Uterus (tissue), 4 donors: ENCODE measurements around the gene RASGRF1. TPM values are rescaled to one million over a fixed set of nuclear protein-coding genes. Genes with fewer than 3 reads are reported as not detected.
"Not testable (repeated sequence)": the region's sequence is repeated elsewhere in the genome, so short reads cannot be mapped to it uniquely, and the experiment has no call there.

Source experiments
- DNase-seq, 2 donors: peaks; one replicate each; pipeline ENCODE4 v3.0.0-alpha.2; 2019 to 2020
- H3K27ac ChIP-seq, 2 donors: fragments of 200-600 bp; sonication (generic); 1 replicate in 1 of 2; 2 replicates in 1 of 2; pipeline ENCODE4 v1.5.1; 2016 to 2018
- H3K27me3 ChIP-seq, 2 donors: fragments of 200-600 bp; sonication (generic); one replicate each; pipeline ENCODE4 v1.5.1; 2018 to 2019; ENCODE audit warnings: control low read depth in 1 of 2
- H3K36me3 ChIP-seq, 2 donors: fragments of 200-600 bp; sonication (generic); one replicate each; pipeline ENCODE4 v1.5.1; 2019; ENCODE audit warnings: control low read depth in 1 of 2
- H3K4me1 ChIP-seq, 2 donors: fragments of 200-600 bp; sonication (generic); one replicate each; pipeline ENCODE4 v1.5.1; 2018 to 2019; ENCODE audit warnings: control low read depth in 1 of 2
- H3K4me3 ChIP-seq, 2 donors: fragments of 200-600 bp; sonication (generic); 1 replicate in 1 of 2; 2 replicates in 1 of 2; pipeline ENCODE4 v1.5.1; 2018 to 2019; ENCODE audit warnings: mild to moderate bottlenecking in 1 of 2
- H3K9me3 ChIP-seq, 2 donors: fragments of 200-600 bp; sonication (generic); one replicate each; pipeline ENCODE4 v1.5.1; 2019; ENCODE audit warnings: control low read depth in 1 of 2
- CTCF ChIP-seq, 4 experiments: fragments of 200-600 bp in 2 of 4; fragments of 450-650 bp in 2 of 4; sonication (generic) in 2 of 4; IDR thresholded peaks; one replicate each; pipeline ENCODE4 v1.5.1; 2016 to 2019; ENCODE audit warnings: antibody characterized with exemption in 4 of 4, mild to moderate bottlenecking in 2 of 4, moderate library complexity in 1 of 4
- POLR2A ChIP-seq, 2 donors: fragments of 450-650 bp; IDR thresholded peaks; one replicate each; pipeline ENCODE4 v1.6.1; 2016; ENCODE audit warnings: antibody characterized with exemption in 2 of 2, mild to moderate bottlenecking in 1 of 2, moderate library complexity in 1 of 2
- intact Hi-C: fragments of 100-400 bp; cut with DNase I; formaldehyde crosslinking; loops from one replicate; pipeline ENCODE4 v1.15.1; 2023; ENCODE audit warnings: low total_unique reads
- total RNA-seq, 4 donors: library from RNA; depleted of rRNA in 3 of 4; stranded (reverse); fragments of >200 nt in 3 of 4; gene quantifications; one replicate each; pipeline versions ENCODE4 v1.1.0 to v1.2.4, GENCODE V29; 2014 to 2023
- donor health status: DM: yes; HTN: yes; CAD: no.

RASGRF1 gene
- total RNA-seq, 4 donors from 2014 or later, result 0.21 to 3.4 (median 1.8) TPM; not detected in 1

- TF ChIP-seq CTCF (IDR thresholded peaks at IDR 0.05) (no peak), POLR2A (IDR thresholded peaks at IDR 0.05) (no peak)
- Histone ChIP-seq H3K36me3 (no peaks in the 10 kb centered on the region), H3K4me1 (no peaks in the 10 kb centered on the region), H3K9me3 (no peaks in the 10 kb centered on the region), H3K27ac (no peak overlapping the region), H3K4me3 (no peak overlapping the region), H3K27me3 (no peaks in the 10 kb centered on the region)
- DNase-seq, result no peak
- intact Hi-C loops, result no loop called here
These were observed 60.1 kb downstream of the RASGRF1 start for GRCh38 chr15:79030470-79030869.

DNA sequence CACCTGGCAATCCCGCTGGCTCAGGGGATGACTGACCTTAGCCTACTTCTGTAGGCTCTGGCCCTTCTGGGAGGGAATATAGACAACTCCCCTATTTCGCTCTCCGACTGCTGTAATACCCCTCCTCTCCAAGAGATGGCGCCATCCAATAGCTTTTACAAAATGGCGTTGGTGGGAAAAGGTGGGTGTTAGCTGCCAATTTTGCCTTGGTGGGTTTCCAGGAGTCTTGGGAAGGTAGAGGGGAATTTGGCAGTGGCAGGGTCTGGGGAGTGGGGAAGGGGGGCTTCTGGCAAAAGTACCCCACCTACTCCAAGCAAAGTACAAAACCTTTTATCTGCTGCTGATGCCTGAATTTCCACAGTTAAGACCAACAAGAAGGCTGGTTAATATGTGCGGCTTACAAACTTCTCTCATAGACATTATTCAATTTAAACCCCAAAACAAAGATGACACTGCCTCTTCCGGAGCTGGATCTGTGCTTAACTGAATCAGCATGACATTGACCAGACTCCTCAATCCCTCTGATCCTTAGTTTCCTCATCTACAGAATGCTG, 62.1 kb downstream of the RASGRF1 start:
- intact Hi-C loops, result no loop called here
- peaks cover 0 to 2% of the 10 kb centered on the region in 2 donors for H3K9me3 ChIP-seq
- TF ChIP-seq CTCF (IDR thresholded peaks at IDR 0.05) (peak in 3 of 4 experiments; percentile 26 to 56 (median 34)), POLR2A (IDR thresholded peaks at IDR 0.05) (no peak)
- no peaks in the 10 kb centered on the region for H3K27me3 ChIP-seq
- DNase-seq, result no peak
- H3K27ac ChIP-seq, result no peak overlapping the region
- H3K36me3 ChIP-seq, result no peaks in the 10 kb centered on the region
- H3K4me3 ChIP-seq, result no peak overlapping the region
- no peaks in the 10 kb centered on the region for H3K4me1 ChIP-seq

DNA sequence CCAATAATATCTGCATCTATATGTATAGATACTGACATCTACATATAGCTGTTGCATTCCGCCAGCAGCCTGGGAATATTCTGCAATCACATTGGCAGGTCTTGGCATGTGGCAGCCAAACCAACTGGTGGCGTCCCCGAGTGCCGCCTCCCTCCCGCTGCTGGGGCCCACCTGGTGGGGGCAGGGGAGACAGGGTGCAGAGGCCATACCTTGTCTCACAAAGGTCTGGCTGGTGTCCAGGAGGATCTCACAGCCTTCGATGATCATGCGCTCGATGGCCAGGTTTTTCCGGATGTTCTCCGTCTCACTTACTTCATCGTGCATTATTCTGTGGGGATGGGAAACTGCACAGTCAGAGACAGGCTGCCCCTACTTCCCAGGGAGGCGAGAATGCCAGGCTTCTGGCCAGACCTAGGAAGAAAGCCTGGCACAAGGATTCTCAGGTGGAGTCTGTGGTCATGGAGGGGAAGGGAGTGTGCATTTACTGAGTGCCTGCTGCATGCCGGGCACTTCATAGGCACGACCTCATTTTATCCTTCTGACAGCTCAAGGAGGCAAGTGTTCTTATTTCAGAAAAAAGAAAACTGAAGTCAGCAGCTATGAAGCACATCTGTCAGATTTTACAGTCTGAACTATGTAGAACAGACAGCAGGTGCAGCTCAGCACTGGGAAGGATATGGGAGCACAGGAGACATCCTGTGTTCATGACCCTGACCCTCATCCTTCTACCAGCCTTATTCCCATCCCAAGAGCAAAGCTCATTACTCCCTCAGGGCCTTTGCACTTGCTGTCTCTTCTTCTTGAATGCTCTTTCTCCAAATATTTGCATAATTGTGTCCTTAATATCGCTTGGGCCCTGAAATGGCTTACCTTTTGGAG, 62.8 kb downstream of the RASGRF1 start:
- Histone ChIP-seq H3K4me3 (no peak overlapping the region), H3K4me1 (no peaks in the 10 kb centered on the region), H3K27ac (no peak overlapping the region), H3K27me3 (no peaks in the 10 kb centered on the region), H3K9me3 (peaks cover 0 to 2% of the 10 kb centered on the region in 2 donors), H3K36me3 (no peaks in the 10 kb centered on the region)
- no peak for DNase-seq
- intact Hi-C loops, result no loop called here
- TF ChIP-seq CTCF (IDR thresholded peaks at IDR 0.05) (no peak), POLR2A (IDR thresholded peaks at IDR 0.05) (no peak)

GRCh38 chr15:79025802-79026201, 64.8 kb downstream of the RASGRF1 start:
- Histone ChIP-seq H3K4me3 (no peak overlapping the region), H3K4me1 (no peaks in the 10 kb centered on the region), H3K27me3 (no peaks in the 10 kb centered on the region), H3K27ac (no peak overlapping the region), H3K9me3 (peaks cover 0 to 2% of the 10 kb centered on the region in 2 donors), H3K36me3 (no peaks in the 10 kb centered on the region)
- TF ChIP-seq POLR2A (IDR thresholded peaks at IDR 0.05) (no peak), CTCF (IDR thresholded peaks at IDR 0.05) (no peak)
- DNase-seq, result no peak
- intact Hi-C loops, result no loop called here

- Histone ChIP-seq H3K4me3 (no peak overlapping the region), H3K27ac (no peak overlapping the region), H3K9me3 (peaks cover 0 to 2% of the 10 kb centered on the region in 2 donors), H3K27me3 (no peaks in the 10 kb centered on the region), H3K4me1 (no peaks in the 10 kb centered on the region), H3K36me3 (no peaks in the 10 kb centered on the region)
- no peak for DNase-seq
- TF ChIP-seq CTCF (IDR thresholded peaks at IDR 0.05) (no peak), POLR2A (IDR thresholded peaks at IDR 0.05) (no peak)
- intact Hi-C loops, result no loop called here
These were observed 65.4 kb downstream of the RASGRF1 start for GRCh38 chr15:79025201-79025600.

GRCh38 chr15:79024493-79024892, 66.1 kb downstream of the RASGRF1 start:
- intact Hi-C loops, H3K4me1 ChIP-seq, H3K4me3 ChIP-seq, H3K27ac ChIP-seq, H3K36me3 ChIP-seq, H3K9me3 ChIP-seq, DNase-seq, H3K27me3 ChIP-seq: not testable (repeated sequence)
